ENCODE measurements around the gene COMMD7. TPM values are rescaled to one million over a fixed set of nuclear protein-coding genes. Genes with fewer than 3 reads are reported as not detected.
A peak's percentile ranks its signal among the peaks of the same experiment; 100 is the strongest.

The COMMD7 gene
- total and polyA plus RNA-seq, 9 of the 15 experiments (the other 6 are each of a cell fraction or from before 2014, with no cell fraction given), result 11.9 to 69.1 (median 34.7) TPM

GRCh38 chr20:32752458-32753250 is 9.4 kb upstream of the COMMD7 start (continued):
- TF ChIP-seq ZBTB40 (IDR thresholded peaks at IDR 0.05) (0 out of 2 replicates have a peak, but pooled peaks have one; percentile 53), ZBTB40 (CRISPR knock-in tag; IDR thresholded peaks at IDR 0.05) (no peak), GATAD2A (IDR thresholded peaks at IDR 0.05) (peak; percentile 99), ZNF668 (CRISPR knock-in tag; IDR thresholded peaks at IDR 0.05) (no peak), MLLT1 (IDR thresholded peaks at IDR 0.05) (0 out of 4 replicates have a peak, but pooled peaks of 1 of the 2 experiments have one; percentile 34), CLOCK (CRISPR knock-in tag; IDR thresholded peaks at IDR 0.05; ENCODE audit: borderline replicate concordance) (no peak), FOXM1 (IDR thresholded peaks at IDR 0.05; ENCODE audit: low read depth) (peak; percentile 94), FOXM1 (CRISPR knock-in tag; IDR thresholded peaks at IDR 0.05; ENCODE audit: low read depth) (no peak), ZNF347 (CRISPR knock-in tag; IDR thresholded peaks at IDR 0.05; ENCODE audit: low read depth) (no peak), MTA3 (IDR thresholded peaks at IDR 0.05; ENCODE audit: borderline replicate concordance) (peak; percentile 76), FOXJ3 (CRISPR knock-in tag; IDR thresholded peaks at IDR 0.05) (no peak), MYNN (IDR thresholded peaks at IDR 0.05) (peak; percentile 81; the same call in 1 of the 2 replicates), MYNN (CRISPR knock-in tag; IDR thresholded peaks at IDR 0.05) (no peak), SMARCB1 (IDR thresholded peaks at IDR 0.05; ENCODE audit: insufficient read length, low read depth) (no peak), NCOR1 (IDR thresholded peaks at IDR 0.05) (peak; percentile 98)
